Activated CD4-positive, alpha-beta T cell treated with anti-CD3 and anti-CD28 coated beads, Interleukin-2, amount 50 U/mL, for 24 hours (primary cell): ENCODE results near the gene KRTAP10-8.
"Not testable (repeated sequence)": the region's sequence is repeated elsewhere in the genome, so short reads cannot be mapped to it uniquely, and the experiment has no call there.

Source experiments
- DNase-seq, 2 donors: peaks; one replicate each; pipeline ENCODE4 v3.0.0-alpha.2; 2020; ENCODE audit warnings: low read depth in 1 of 2, low spot score in 1 of 2

KRTAP10-8 gene

DNA sequence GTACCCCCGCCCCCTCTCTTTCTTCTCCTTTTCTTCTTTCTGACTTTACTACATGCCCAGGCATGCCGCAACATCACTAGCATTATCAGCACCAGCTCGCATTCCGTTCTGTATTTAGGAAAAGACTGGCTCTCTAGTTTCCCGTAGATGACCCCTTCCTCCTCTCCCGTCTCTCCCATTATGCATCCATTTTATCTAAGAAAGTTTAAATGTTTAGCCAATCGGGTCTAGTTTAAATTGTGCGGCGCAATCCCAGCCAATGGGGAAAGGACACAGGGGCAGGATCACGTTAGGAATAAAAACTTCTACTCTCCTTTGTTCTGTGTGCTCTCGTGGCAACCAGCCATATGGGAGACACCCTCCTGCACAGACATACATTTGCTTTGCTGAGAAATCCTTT, 13.8 kb upstream of the KRTAP10-8 start:
- no peak for DNase-seq

DNA sequence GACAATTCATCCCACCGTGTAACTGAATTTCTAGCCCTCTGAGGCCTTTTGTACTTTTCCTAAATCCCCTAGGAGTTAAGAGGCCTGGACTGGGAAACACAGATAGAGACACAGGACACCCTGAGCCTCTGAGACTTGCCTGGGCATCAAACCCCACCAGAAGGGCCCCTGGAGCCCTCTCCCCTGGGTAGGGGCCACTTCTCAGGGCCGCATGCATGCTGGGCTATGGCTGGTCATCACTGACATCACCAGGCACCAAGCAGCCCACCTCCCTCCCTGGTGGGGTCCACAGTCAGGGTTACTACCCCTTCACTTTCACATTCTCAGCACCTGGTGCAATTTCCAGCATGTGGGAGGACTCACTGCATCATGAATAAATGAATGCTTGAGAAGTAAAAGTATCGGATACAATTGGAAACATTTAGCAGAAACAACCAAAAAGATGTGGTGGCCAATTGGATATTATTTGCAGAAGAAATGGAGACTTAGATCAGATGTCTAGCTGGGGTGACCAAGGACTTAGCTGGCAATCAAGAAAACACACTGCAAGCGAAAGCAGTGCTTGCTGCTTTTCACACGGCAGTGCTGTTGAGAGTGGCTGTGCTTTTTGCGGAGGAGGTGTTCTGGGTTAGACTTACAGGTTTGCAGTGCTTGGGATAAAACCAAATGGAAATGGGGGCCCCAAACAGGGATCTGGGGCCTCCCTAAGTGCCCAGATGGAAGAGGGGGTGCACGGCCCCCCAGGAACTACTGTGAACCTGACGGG, 12.4 kb upstream of the KRTAP10-8 start:
- DNase-seq, result no peak

DNA sequence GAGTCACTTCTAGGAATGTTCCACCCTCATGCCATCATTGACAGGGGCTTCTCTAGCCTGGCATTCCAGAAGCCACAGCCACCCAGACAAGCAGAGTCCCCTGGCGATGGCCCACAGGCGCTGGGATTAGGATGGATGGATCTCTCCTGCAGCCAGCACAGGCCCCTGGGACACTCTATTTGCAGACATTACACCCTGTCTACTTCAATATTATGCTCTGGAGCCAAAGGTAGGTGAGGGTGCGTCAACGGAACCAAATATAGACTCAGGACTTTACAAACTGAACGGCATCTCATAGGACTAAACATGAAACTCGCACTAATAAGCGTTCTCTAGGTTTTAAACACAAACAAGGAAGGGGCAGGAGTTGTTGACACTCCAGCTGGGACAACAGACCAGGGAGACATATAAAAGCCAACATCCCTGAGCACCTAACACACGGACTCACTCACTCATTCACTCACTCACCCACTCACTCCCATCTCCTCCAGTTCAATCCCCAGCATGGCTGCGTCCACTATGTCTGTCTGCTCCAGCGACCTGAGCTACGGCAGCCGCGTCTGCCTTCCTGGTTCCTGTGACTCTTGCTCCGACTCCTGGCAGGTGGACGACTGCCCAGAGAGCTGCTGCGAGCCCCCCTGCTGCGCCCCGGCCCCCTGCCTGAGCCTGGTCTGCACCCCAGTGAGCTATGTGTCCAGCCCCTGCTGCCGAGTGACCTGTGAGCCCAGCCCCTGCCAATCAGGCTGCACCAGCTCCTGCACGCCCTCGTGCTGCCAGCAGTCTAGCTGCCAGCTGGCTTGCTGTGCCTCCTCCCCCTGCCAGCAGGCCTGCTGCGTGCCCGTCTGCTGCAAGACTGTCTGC, 11.5 kb upstream of the KRTAP10-8 start, which contains the start of gene KRTAP10-7:
KRTAP10-7 (plus strand) TSS at position 480 of the 861 bp plus-strand sequence; CDS start at position 505, 25 bp downstream.
- DNase-seq, result not testable (repeated sequence)

DNA sequence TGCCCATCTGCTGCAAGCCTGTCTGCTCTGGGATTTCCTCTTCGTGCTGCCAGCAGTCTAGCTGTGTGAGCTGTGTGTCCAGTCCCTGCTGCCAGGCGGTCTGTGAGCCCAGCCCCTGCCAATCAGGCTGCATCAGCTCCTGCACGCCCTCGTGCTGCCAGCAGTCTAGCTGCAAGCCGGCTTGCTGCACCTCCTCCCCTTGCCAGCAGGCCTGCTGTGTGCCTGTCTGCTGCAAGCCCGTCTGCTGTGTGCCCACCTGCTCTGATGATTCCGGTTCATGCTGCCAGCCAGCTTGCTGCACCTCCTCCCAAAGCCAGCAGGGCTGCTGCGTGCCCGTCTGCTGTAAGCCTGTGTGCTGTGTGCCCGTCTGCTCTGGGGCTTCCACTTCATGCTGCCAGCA, 10.8 kb upstream of the KRTAP10-8 start:
- not testable (repeated sequence) for DNase-seq

DNA sequence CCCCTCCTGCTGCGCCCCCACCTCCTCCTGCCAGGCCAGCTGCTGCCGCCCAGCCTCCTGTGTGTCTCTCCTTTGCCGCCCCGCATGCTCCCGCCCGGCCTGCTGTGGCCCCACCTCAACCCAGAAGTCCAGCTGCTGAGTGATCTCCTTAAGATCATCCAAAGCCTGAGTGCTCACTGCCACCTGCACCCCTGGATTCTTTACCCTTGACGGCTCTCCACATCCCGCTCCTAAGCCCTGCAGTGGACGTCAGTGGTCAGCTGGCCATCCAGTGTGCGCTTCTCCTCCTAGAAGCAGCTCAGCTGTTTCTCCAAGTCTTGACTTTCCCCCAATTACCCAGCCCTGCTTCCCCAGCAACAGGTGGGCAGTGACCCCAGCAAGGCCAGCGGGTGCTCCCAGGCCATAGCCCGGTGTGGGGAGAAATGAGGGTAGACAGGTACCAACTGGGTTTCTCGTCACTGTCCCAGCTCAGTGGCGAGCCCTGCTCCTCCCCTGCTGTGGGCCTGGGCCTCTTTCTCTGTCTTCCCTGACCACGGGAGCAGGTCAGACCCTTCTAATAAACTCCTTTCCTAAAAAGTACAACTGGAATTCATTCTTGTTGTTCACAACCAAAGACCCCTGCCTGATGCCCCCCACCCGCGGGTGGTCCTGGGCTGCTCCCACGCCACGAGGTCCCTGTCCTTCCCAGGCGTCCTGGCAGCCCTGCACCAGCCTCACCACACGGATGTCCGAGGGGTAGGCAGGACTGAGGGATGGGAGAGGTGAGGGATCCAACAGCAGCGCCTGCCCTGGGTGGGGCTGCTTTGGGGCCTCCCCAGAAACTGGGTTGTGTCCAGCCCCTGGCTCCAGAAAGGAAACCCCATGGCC, 10.1 kb upstream of the KRTAP10-8 start:
- no peak for DNase-seq

DNA sequence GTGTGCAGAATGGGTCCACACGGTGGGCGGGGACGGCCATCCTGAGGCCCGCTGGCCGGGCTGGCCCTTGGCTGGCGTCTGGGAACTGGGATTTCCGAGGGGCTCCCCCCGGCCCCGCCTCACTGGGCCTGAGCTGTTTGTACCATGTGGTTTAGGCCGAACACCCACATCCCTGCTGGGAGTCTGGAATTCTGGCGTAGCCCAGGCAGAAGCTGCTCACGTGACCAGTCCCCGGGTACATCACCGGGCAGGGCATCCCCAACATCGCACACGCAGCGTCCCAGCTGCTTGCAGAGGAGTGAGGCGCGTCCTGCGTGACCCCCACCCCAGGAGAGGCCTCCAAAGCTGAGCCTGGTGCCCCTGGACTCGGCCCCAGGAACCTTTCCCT, 9.4 kb upstream of the KRTAP10-8 start:
- DNase-seq, result no peak

DNA sequence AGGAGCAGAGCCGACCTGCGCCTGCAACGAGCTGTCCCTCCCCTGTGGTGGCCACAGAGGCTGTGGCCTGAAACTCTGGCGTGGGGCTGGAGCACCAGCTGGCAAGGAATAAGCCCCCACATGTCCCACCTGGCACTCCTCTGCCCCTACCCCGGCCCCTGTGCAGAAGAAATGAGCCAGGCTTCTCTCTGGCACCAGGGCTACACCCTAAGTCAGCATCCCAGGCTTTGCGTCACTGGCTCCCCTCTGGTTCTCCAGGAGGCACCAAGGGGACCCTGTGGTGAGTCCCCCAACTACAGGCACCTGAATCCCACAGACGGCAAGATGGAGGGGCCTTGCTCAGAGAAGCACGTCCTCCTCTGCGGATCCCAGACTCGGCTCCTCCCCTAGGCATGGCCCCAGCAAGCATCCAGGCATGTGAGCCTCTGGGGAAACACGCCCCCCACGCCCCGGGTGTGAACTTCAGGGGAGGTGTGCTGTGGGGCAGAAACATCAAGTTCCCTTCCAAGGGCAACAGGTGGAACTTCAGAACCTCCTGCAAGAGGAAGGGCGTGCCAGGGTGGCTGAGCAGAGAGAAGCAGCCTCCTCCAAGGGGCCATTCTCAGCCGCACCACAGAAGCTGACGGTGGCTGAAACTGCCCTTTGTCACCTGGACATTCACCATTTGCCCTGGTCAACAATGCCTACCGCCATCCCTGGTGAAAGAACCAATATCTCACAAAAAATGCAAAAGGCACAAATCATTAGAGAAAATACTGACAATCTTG, 8.6 kb upstream of the KRTAP10-8 start:
- DNase-seq, result no peak

DNA sequence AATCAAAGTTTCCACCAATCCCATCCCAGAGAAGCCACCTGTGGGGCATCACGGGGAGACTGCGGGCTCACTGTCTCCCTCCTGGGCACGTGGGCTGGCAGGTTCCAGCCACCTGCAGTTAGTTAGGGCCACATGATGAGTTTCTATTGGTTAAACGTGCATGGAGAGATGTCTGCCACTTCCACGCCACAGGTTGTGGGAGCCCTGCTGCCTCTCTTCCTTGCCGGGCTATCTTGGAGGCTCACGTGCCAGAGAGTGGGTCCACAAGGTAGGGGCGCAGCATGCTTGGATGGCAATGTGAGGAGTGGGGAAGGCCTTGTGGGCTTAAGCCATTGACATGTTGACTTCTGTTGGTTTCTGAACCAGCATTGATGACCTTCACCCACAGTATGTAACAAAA, 8.0 kb upstream of the KRTAP10-8 start:
- DNase-seq, result no peak

DNA sequence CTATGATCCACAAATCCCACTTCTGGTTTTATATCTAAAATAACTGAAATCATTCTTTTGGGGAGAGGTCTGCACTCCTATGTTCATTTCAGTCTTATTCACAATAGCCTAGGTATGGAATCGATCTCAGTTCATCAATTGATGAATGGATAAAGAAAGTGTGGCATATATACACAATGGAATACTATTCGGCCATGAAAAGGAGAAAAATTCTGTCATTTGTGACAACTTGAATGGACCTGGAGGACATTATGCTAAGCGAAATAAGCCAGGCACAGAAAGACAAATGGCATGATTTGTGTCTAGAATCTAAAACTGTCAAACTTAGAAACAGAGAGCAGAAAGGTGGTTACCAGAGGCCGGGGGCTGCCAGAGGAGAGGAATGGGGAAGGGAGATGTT, 5.4 kb upstream of the KRTAP10-8 start:
- no peak for DNase-seq

DNA sequence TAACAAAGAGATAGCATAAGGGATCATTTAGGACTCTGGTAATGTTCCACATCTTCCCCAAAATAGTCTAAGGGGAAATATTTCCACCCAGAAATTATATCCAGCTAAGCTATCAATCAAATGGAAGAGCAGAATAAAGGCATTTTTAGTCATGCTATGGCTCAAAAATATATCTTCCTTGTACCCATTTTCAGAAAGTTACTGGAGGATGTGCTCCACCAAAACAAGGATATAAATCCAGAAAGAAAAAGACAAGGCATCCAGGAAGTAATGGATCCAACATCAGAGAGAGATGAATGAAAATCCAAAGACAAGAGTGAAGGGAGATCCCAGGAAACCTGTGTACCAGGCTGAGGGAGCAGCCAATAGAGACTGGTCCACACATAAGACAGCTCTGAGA, 2.7 kb upstream of the KRTAP10-8 start:
- DNase-seq, result no peak

DNA sequence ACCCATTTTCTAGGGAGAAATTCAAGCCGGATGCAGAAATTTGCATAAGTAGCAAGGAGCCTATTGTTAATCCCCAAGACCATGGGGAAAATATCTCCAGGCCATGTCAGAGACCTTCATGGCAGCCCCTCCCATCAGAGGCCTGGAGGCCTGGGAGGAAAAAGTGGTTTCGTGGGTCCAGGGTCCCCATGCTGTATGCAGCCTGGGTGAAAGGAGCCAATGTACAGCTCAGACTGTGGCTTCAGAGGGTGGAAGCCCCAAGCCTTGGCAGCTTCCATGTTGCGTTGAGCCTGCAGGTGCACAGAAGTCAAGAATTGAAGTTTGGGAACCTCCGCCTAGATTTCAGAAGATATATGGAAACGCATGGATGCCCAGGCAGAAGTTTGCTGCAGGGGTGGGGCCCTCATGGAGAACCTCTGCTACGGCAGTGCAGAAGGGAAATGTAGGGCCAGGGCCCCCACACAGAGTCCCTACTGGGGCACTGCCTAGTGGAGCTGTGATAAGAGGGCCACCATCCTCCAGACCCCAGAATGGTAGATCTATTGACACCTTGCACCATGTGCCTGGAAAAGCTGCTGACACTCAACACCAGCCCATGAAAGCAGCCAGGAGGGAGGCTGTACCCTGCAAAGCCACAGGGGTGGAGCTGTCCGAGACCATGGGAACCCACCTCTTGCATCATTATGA, 1.6 kb upstream of the KRTAP10-8 start:
- not testable (repeated sequence) for DNase-seq

DNA sequence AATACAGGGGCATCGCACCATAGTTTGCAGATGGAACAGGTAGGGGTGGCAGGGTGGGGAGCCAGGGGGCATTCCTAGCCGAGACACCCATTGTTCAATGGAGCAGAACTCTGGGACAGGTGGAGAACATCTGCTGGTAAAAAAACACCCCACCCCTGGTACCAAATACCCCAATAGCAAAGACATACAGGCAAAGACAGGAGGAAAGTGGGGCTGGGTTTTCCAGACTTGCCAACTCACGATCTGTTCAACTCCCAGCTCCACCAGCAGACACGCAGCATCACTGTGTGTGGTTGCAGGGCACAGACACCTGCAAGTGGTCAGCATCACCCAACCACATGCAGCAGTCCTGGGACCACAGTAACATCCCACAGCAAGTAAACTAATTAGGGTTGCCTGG, 328 bp upstream of the KRTAP10-8 start:
- no peak for DNase-seq

DNA sequence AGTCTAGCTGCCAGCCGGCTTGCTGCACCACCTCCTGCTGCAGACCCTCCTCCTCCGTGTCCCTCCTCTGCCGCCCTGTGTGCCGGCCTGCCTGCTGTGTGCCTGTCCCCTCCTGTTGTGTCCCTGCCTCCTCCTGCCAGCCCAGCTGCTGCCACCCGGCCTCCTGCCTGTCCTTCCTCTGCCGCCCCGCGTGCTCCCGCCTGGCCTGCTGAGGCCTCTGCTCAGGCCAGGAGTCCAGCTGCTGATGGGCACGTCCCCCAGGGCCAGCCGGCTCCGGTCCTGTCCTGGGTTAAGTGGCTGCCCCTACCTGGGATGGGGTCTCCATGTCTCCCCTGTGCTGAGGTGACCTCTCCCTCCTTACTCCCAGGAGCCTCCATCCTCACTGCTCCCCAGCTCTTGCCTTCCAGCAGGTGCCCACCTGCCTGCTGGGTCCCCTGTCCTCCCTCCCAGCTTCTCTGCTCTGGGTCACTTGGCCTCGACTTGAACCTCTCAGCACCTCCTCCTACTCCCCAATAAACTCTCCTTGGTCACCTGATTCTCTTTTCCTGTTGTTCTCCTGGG, 870 bp downstream of the KRTAP10-8 start:
- no peak for DNase-seq

DNA sequence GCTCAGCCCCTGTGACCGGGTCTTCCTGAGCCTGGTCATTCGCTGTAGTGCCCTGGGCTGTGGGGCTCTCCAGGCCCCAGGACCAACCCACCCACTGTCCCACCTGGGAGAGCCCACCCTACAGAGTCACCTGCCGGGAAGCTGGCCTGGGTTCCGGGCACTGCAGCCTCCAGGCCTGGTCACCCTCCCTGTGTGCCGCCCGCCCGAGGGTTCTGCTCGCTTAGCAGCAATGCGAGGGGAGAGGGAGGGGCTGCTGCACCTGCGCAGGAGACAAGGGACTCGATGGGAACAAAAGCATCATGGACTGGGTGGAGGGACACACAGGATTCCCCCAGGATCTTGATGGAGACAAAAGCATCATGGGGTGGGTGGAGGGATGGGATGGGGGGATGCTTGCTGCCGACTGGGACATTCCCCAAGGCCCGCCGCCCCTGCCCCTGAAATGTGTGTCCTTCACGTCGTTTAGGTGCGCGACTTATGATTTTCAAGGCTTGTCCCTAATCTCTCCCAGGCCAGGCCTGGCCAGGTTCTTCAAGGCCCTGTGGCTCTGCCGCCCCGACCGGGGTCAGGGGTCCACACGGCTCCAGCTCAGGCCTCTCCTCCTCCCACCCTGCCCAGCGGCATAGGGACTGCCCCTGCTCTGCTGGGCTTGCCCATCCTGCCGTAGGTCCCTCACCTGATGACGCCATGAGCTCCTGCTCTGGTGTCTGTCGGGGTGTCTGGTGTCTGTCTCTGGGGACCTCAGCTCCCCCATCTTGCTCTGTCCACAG, 1.7 kb downstream of the KRTAP10-8 start:
- DNase-seq, result no peak

DNA sequence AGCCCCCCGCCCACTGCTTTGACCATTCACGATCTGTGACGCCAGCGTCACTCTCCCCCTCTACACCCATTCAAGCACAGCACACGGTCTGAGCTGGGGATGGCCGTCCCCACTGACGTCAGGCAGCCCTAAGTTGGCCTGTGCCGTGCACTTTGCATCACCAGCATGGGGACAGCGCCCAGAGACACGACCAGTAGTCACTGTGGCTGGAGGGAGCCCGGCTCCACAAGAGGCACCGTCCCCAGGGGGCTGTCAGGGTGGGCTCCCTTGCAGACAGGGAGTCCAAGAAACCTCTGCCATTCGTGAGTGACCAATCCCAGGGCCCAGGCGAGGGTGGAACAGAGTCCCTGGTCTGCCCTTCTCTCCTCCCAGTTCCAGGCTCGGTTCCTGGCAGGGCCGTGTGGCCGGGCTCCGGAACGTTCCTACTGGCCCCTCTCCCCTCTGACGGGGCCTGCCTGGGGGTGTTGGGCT, 2.3 kb downstream of the KRTAP10-8 start:
- DNase-seq, result no peak

DNA sequence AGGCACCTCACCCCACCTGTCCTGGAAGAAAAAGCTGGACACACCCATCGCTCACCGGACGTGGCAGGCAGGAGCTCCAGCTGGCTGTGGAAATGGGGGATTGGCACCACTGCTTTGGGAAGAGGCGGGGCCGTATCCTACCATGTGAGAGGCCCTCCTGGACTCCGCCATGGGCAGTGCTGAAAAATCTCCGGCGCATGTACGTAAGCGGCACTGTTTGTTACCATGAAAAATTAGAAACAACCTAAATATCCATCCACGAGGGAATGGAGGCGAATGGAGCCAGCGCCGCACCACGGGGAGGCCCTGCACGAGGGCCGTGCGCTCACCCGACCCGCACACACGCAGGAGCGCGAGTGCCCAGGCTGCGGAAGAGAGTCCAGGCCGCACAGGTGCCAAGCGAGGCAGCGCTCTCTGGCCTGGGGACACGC, 3.1 kb downstream of the KRTAP10-8 start:
- no peak for DNase-seq

DNA sequence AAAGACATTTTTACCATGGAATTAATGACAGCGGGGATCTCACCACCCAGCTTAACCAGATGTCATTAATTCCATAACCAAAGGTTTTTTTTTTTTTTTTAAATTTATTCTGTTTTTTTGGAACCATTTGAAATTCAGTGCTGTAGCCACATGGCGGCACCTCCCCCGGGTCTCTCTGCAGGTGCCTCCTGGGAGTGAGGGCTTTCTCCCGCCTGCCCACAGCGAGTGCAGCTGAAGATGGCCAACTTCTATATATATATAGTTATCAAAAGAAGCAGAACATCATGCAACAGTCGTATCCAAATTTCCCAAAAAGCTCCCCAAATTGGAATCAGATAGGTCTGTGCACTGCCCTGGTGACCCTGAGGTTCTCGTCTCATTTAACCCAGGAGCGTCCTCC, 3.6 kb downstream of the KRTAP10-8 start:
- no peak for DNase-seq

DNA sequence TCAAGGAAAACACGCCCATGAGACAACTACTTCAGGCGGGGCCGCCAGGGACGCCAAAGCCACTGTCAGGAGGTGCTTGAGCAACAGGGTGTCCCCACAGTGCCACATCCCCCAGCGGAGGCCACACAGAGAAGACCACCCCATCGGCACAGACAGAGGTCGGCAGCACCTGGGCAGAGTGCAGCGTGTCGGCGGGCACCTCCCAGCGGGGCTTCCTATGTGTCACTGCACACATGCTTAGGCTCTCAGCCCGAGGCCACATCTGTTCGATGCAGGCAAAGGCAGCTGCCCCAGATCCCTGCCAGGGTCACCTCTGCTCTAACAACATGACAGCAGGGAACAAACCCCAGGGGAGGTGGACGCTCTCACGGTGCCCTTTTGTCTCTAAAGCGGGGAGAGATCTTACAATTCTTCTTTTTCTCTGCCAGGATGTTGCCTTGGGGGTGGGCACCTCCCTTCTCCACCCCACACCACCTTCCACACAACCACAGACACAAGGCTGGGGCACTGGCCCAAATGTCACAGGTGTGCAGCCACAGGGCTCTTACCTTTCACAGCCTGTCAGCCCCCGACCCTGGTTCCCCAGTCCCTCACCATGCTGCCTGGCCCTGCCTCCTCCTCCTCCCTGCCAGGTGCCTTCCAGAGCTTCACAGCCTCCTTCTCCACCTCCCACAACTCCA, 4.2 kb downstream of the KRTAP10-8 start:
- no peak for DNase-seq
